Placental epithelial cell (primary cell): ENCODE results near the gene SPAST. TPM values are rescaled to one million over a fixed set of nuclear protein-coding genes. Genes with fewer than 3 reads are reported as not detected.

Experiments
- total RNA-seq: library from RNA; depleted of rRNA; stranded (reverse); fragments of >200 nt; gene quantifications from 2 replicates; pipeline ENCODE4 v1.2.3, GENCODE V29; 2012

The SPAST gene
- 19.5 and 32.2 TPM in 2 replicates for total RNA-seq

GRCh38 chr2:32063310-32064020 lies at the start of gene SPAST:
SPAST (plus strand) TSS chr2:32063556; CDS start chr2:32063832, 276 bp downstream.

GRCh38 chr2:32039447-32040219 lies 23.7 kb upstream of the SPAST start, which contains the start of gene DPY30:
DPY30 (minus strand) TSS chr2:32039805; CDS start chr2:32039456, 349 bp downstream.

Other genes with a start within 250 kb of the SPAST start
- gene MEMO1, start 52.5 kb upstream of the SPAST start, total RNA-seq = 29.1 and 59.0 TPM in 2 replicates
- gene DPY30, start 23.8 kb upstream of the SPAST start, total RNA-seq = 43.2 and 79.3 TPM in 2 replicates
- 22.0 and 29.2 TPM in 2 replicates for gene SLC30A6, start 102.3 kb downstream of the SPAST start, total RNA-seq
- gene NLRC4, start 201.3 kb downstream of the SPAST start, total RNA-seq = not detected in 2 replicates
- gene YIPF4, start 214.3 kb downstream of the SPAST start, total RNA-seq = 13.7 and 17.4 TPM in 2 replicates